ENCODE data around the gene LRMDA.

LRMDA gene

GRCh38 chr10:75924309-75924902 lies 493.0 kb downstream of the LRMDA start:
- DNase-seq, result no peak
- no CpG with 5 or more reads among the region's 9 CpGs for WGBS (ENCODE audit: extremely low coverage, insufficient coverage, low lambda C conversion rate)

GRCh38 chr10:75925999-75926398 lies 494.6 kb downstream of the LRMDA start:
- Histone ChIP-seq H3K4me2 (ENCODE audit: low read length) (no peak overlapping the region), H3K79me1 (ENCODE audit: low read length) (no peaks in the 10 kb centered on the region), H2BK5ac (ENCODE audit: low read length) (no peak overlapping the region), H3K23ac (ENCODE audit: low read length) (no peak overlapping the region), H2BK120ac (ENCODE audit: low read depth, low read length) (peak overlapping the region; percentile 32), H2AK5ac (ENCODE audit: low read length) (no peak overlapping the region), H3K36me3 (ENCODE audit: control insufficient read depth, insufficient read depth, low read length) (no peaks in the 10 kb centered on the region), H3K27ac (ENCODE audit: low read depth, low read length) (no peak overlapping the region), H4K5ac (ENCODE audit: low read length) (no peak overlapping the region), H3K79me2 (ENCODE audit: control insufficient read depth, insufficient read depth, low read length) (no peaks in the 10 kb centered on the region), H3K4ac (ENCODE audit: low read depth, low read length) (no peak overlapping the region), H3K18ac (ENCODE audit: low read length) (no peak overlapping the region), H3K56ac (ENCODE audit: low read length) (no peak overlapping the region), H3K27me3 (ENCODE audit: insufficient read depth, low read length, poor library complexity) (no peaks in the 10 kb centered on the region), H4K8ac (ENCODE audit: low read depth, low read length) (peak overlapping the region; percentile 40), H3K4me1 (ENCODE audit: control insufficient read depth, low read depth, low read length) (no peaks in the 10 kb centered on the region), H3K4me3 (ENCODE audit: low read length) (no peak overlapping the region), H2BK15ac (replicated peaks; ENCODE audit: low read depth) (no peak overlapping the region), H3K9ac (ENCODE audit: low read length) (no peak overlapping the region)
- no peak for DNase-seq
- no CpG with 5 or more reads among the region's 1 CpG for WGBS (ENCODE audit: extremely low coverage, insufficient coverage, low lambda C conversion rate)

More at GRCh38 chr10:75924309-75924902, 493.0 kb downstream of the LRMDA start:
- Histone ChIP-seq H3K79me2 (ENCODE audit: control insufficient read depth, insufficient read depth, low read length) (no peaks in the 10 kb centered on the region), H3K36me3 (ENCODE audit: control insufficient read depth, insufficient read depth, low read length) (no peaks in the 10 kb centered on the region), H2AK5ac (ENCODE audit: low read length) (no peak overlapping the region), H2BK5ac (ENCODE audit: low read length) (no peak overlapping the region), H3K18ac (ENCODE audit: low read length) (no peak overlapping the region), H3K9ac (ENCODE audit: low read length) (no peak overlapping the region), H3K23ac (ENCODE audit: low read length) (no peak overlapping the region), H3K4me3 (ENCODE audit: low read length) (no peak overlapping the region), H3K27me3 (ENCODE audit: insufficient read depth, low read length, poor library complexity) (no peaks in the 10 kb centered on the region), H4K8ac (ENCODE audit: low read depth, low read length) (no peak overlapping the region), H3K4me2 (ENCODE audit: low read length) (no peak overlapping the region), H3K27ac (ENCODE audit: low read depth, low read length) (no peak overlapping the region), H3K56ac (ENCODE audit: low read length) (no peak overlapping the region), H3K79me1 (ENCODE audit: low read length) (no peaks in the 10 kb centered on the region), H2BK120ac (ENCODE audit: low read depth, low read length) (no peak overlapping the region), H4K5ac (ENCODE audit: low read length) (no peak overlapping the region), H2BK15ac (replicated peaks; ENCODE audit: low read depth) (no peak overlapping the region), H3K4ac (ENCODE audit: low read depth, low read length) (no peak overlapping the region), H3K4me1 (ENCODE audit: control insufficient read depth, low read depth, low read length) (no peaks in the 10 kb centered on the region)

DNA sequence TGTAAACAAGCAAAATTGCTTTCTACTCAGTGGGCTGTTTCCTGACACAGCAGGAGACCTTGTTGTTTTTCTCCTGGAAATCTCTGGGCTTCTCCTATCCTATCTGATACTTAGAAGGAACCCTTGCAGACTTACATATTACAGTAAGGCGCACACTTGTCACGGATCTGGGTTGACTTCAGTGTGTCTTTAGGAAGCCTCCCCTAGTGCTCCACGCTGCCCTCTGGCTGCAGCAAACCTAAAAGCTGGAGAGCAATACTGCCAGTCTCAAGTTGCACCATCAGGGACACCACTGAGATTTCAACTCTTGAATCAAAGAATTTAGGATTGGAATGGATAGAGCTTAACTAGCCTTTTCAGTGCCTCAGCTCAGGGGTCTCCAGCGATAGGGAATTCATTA lies 495.3 kb downstream of the LRMDA start:
- Histone ChIP-seq H2BK5ac (ENCODE audit: low read length) (no peak overlapping the region), H2AK5ac (ENCODE audit: low read length) (no peak overlapping the region), H3K27me3 (ENCODE audit: insufficient read depth, low read length, poor library complexity) (no peaks in the 10 kb centered on the region), H3K9ac (ENCODE audit: low read length) (no peak overlapping the region), H3K18ac (ENCODE audit: low read length) (no peak overlapping the region), H4K5ac (ENCODE audit: low read length) (no peak overlapping the region), H3K23ac (ENCODE audit: low read length) (no peak overlapping the region), H3K4ac (ENCODE audit: low read depth, low read length) (no peak overlapping the region), H2BK15ac (replicated peaks; ENCODE audit: low read depth) (no peak overlapping the region), H3K79me2 (ENCODE audit: control insufficient read depth, insufficient read depth, low read length) (no peaks in the 10 kb centered on the region), H3K4me1 (ENCODE audit: control insufficient read depth, low read depth, low read length) (no peaks in the 10 kb centered on the region), H3K4me3 (ENCODE audit: low read length) (no peak overlapping the region), H3K56ac (ENCODE audit: low read length) (no peak overlapping the region), H3K79me1 (ENCODE audit: low read length) (no peaks in the 10 kb centered on the region), H4K8ac (ENCODE audit: low read depth, low read length) (no peak overlapping the region), H3K27ac (ENCODE audit: low read depth, low read length) (no peak overlapping the region), H3K4me2 (ENCODE audit: low read length) (no peak overlapping the region), H2BK120ac (ENCODE audit: low read depth, low read length) (no peak overlapping the region), H3K36me3 (ENCODE audit: control insufficient read depth, insufficient read depth, low read length) (no peaks in the 10 kb centered on the region)
- no CpG with 5 or more reads among the region's 4 CpGs for WGBS (ENCODE audit: extremely low coverage, insufficient coverage, low lambda C conversion rate)
- peak; percentile 30 for DNase-seq

DNA sequence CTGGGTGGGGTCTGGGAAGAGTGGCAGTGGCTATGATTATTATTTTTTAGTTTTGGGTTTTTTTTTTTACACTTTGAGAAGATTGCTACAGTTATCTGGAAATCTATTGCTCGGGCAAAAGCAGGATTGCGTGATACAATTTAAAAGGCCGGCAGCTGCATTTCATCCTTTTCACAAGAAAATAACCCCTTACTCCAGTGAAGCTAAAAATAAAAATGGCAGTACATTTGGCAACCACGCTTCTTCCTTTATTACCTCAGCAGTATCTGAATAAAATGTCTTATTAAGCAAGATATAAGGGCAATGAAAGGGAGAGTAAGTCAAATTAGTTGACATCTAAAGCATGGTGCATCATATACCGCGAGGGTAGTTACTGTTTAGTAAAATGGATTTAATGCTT lies 496.8 kb downstream of the LRMDA start:
- H3K79me1 ChIP-seq (ENCODE audit: low read length), result no peaks in the 10 kb centered on the region
- H3K27ac ChIP-seq (ENCODE audit: low read depth, low read length), result no peak overlapping the region
- H3K4ac ChIP-seq (ENCODE audit: low read depth, low read length), result no peak overlapping the region
- H3K4me1 ChIP-seq (ENCODE audit: control insufficient read depth, low read depth, low read length), result no peaks in the 10 kb centered on the region
- H4K5ac ChIP-seq (ENCODE audit: low read length), result no peak overlapping the region
- no peak overlapping the region for H4K8ac ChIP-seq (ENCODE audit: low read depth, low read length)
- no peaks in the 10 kb centered on the region for H3K36me3 ChIP-seq (ENCODE audit: control insufficient read depth, insufficient read depth, low read length)
- no peak overlapping the region for H3K4me3 ChIP-seq (ENCODE audit: low read length)
- no CpG with 5 or more reads among the region's 6 CpGs for WGBS (ENCODE audit: extremely low coverage, insufficient coverage, low lambda C conversion rate)
- H2AK5ac ChIP-seq (ENCODE audit: low read length), result no peak overlapping the region
- H3K18ac ChIP-seq (ENCODE audit: low read length), result no peak overlapping the region
- H2BK5ac ChIP-seq (ENCODE audit: low read length), result no peak overlapping the region
- no peaks in the 10 kb centered on the region for H3K79me2 ChIP-seq (ENCODE audit: control insufficient read depth, insufficient read depth, low read length)
- no peak overlapping the region for H3K4me2 ChIP-seq (ENCODE audit: low read length)
- DNase-seq, result no peak
- H3K23ac ChIP-seq (ENCODE audit: low read length), result no peak overlapping the region
- H3K27me3 ChIP-seq (ENCODE audit: insufficient read depth, low read length, poor library complexity), result no peaks in the 10 kb centered on the region
- H3K56ac ChIP-seq (ENCODE audit: low read length), result no peak overlapping the region
- no peak overlapping the region for H2BK15ac ChIP-seq (replicated peaks; ENCODE audit: low read depth)
- H3K9ac ChIP-seq (ENCODE audit: low read length), result no peak overlapping the region
- H2BK120ac ChIP-seq (ENCODE audit: low read depth, low read length), result no peak overlapping the region

DNA sequence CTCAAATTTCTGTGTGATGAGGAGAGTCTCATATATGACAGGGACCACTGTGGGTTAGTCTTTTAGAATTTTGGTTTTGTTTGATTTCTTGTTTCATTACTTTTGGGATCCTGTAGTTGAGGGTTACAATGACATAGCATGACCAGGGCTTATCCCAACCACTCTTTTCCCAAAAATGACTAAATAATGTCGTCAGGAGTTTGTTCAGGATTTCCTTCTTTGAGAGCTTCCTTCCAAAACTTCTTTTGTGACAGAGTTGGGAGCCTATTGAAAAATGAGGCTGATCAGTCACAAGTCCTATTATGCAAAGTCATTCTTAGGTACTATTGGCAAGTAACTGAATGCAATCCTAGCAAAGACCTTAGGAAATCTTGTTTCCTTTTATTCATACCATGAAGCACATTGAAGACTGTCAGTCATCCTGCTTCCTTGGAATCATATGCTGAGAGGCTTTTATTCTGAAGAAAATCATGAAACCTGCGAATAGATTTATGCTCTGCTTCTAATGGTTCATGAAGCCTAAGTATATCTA lies 498.3 kb downstream of the LRMDA start:
- Histone ChIP-seq H3K4me3 (ENCODE audit: low read length) (no peak overlapping the region), H3K23ac (ENCODE audit: low read length) (no peak overlapping the region), H3K4me2 (ENCODE audit: low read length) (no peak overlapping the region), H3K27me3 (ENCODE audit: insufficient read depth, low read length, poor library complexity) (no peaks in the 10 kb centered on the region), H4K8ac (ENCODE audit: low read depth, low read length) (no peak overlapping the region), H3K9ac (ENCODE audit: low read length) (no peak overlapping the region), H3K27ac (ENCODE audit: low read depth, low read length) (no peak overlapping the region), H3K56ac (ENCODE audit: low read length) (no peak overlapping the region), H2BK15ac (replicated peaks; ENCODE audit: low read depth) (no peak overlapping the region), H3K36me3 (ENCODE audit: control insufficient read depth, insufficient read depth, low read length) (no peaks in the 10 kb centered on the region), H3K79me1 (ENCODE audit: low read length) (no peaks in the 10 kb centered on the region), H3K4me1 (ENCODE audit: control insufficient read depth, low read depth, low read length) (no peaks in the 10 kb centered on the region), H2AK5ac (ENCODE audit: low read length) (no peak overlapping the region), H4K5ac (ENCODE audit: low read length) (no peak overlapping the region), H3K18ac (ENCODE audit: low read length) (no peak overlapping the region), H2BK5ac (ENCODE audit: low read length) (no peak overlapping the region), H3K4ac (ENCODE audit: low read depth, low read length) (no peak overlapping the region), H3K79me2 (ENCODE audit: control insufficient read depth, insufficient read depth, low read length) (no peaks in the 10 kb centered on the region), H2BK120ac (ENCODE audit: low read depth, low read length) (no peak overlapping the region)
- WGBS (ENCODE audit: extremely low coverage, insufficient coverage, low lambda C conversion rate), result no CpG with 5 or more reads among the region's 2 CpGs
- no peak for DNase-seq

- no peak overlapping the region for H3K56ac ChIP-seq (ENCODE audit: low read length)
- no peak overlapping the region for H3K23ac ChIP-seq (ENCODE audit: low read length)
- H2BK5ac ChIP-seq (ENCODE audit: low read length), result no peak overlapping the region
- H3K4me2 ChIP-seq (ENCODE audit: low read length), result no peak overlapping the region
- H3K79me2 ChIP-seq (ENCODE audit: control insufficient read depth, insufficient read depth, low read length), result no peaks in the 10 kb centered on the region
- no peak overlapping the region for H3K9ac ChIP-seq (ENCODE audit: low read length)
- H4K8ac ChIP-seq (ENCODE audit: low read depth, low read length), result no peak overlapping the region
- DNase-seq, result no peak
- no peaks in the 10 kb centered on the region for H3K79me1 ChIP-seq (ENCODE audit: low read length)
- H3K27me3 ChIP-seq (ENCODE audit: insufficient read depth, low read length, poor library complexity), result no peaks in the 10 kb centered on the region
- no CpG with 5 or more reads among the region's 3 CpGs for WGBS (ENCODE audit: extremely low coverage, insufficient coverage, low lambda C conversion rate)
- no peak overlapping the region for H2BK120ac ChIP-seq (ENCODE audit: low read depth, low read length)
- peaks cover 2% of the 10 kb centered on the region for H3K4me1 ChIP-seq (ENCODE audit: control insufficient read depth, low read depth, low read length)
- no peak overlapping the region for H3K4me3 ChIP-seq (ENCODE audit: low read length)
- H2BK15ac ChIP-seq (replicated peaks; ENCODE audit: low read depth), result no peak overlapping the region
- no peak overlapping the region for H2AK5ac ChIP-seq (ENCODE audit: low read length)
- H3K4ac ChIP-seq (ENCODE audit: low read depth, low read length), result no peak overlapping the region
- H3K27ac ChIP-seq (ENCODE audit: low read depth, low read length), result no peak overlapping the region
- no peak overlapping the region for H3K18ac ChIP-seq (ENCODE audit: low read length)
- no peaks in the 10 kb centered on the region for H3K36me3 ChIP-seq (ENCODE audit: control insufficient read depth, insufficient read depth, low read length)
- H4K5ac ChIP-seq (ENCODE audit: low read length), result no peak overlapping the region
Observed at GRCh38 chr10:75932921-75933320, 501.5 kb downstream of the LRMDA start.
